ENCODE measurements around the gene METTL22.

Gene METTL22

DNA sequence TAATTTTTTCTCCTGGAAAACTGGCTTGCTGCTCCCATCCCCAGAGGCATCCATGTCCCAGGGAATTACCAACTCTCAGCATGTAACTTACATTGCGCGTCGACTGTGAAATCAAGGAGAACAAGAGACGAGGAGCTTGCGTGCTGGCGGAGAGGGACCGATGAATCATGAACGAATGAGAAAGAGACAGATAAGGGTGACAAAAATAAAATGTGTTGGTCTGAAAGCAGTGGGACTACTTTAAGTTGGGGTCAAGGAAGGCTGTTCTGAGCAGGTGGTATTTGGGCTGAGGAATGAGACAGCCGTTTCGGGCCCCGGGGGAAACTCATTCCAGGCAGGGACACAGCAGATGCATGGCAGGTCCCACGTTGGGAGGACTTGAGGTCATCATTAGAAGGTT, 75.4 kb downstream of the METTL22 start:
- no peak for DNase-seq

DNA sequence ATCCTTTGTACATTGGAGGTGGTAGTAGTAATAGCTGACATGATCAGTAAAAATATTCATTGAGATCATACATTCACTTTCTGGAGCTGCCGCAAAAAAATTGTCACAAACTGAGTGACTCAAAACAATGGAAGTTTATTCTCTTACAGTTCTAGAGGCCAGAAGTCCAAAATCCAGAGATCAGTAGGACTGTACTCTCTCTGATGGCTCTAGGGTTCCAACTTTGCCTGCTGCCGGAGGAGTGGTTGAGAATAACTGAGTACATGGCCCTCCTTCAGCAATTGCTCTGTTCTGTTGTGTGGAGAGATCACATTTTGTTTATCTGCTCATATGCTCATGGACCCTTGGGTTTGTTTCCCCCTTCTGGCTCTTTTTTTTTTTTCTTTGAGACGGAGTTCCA, 76.5 kb downstream of the METTL22 start:
- no peak for DNase-seq

All from NCI-H2227 treated with DMSO at 0.1 percent for 48 hours (cell line).